ENCODE results near the gene MOB3A. TPM values are rescaled to one million over a fixed set of nuclear protein-coding genes. Genes with fewer than 3 reads are reported as not detected.

Gene MOB3A
- total RNA-seq, 2 experiments from 2014 or later, result 43.7 to 44.1 TPM

- H3K4me1 Mint-ChIP-seq (ENCODE audit: low read depth), result no peaks in the 10 kb centered on the region
- CTCF ChIA-PET, result no interaction called here
- H3K27ac Mint-ChIP-seq, result no peak overlapping the region
- DNase-seq, result no peak
- H3K4me3 Mint-ChIP-seq, result no peak overlapping the region
- intact Hi-C loops (cut with micrococcal nuclease), result no loop called here
- H3K27me3 Mint-ChIP-seq (ENCODE audit: low read depth), result no peaks in the 10 kb centered on the region
- peaks cover 26% of the 10 kb centered on the region for H3K36me3 Mint-ChIP-seq (ENCODE audit: low read depth)
- H3K9me3 Mint-ChIP-seq, result no peaks in the 10 kb centered on the region
Measured at GRCh38 chr19:2111886-2112285, 15.8 kb upstream of the MOB3A start.

DNA sequence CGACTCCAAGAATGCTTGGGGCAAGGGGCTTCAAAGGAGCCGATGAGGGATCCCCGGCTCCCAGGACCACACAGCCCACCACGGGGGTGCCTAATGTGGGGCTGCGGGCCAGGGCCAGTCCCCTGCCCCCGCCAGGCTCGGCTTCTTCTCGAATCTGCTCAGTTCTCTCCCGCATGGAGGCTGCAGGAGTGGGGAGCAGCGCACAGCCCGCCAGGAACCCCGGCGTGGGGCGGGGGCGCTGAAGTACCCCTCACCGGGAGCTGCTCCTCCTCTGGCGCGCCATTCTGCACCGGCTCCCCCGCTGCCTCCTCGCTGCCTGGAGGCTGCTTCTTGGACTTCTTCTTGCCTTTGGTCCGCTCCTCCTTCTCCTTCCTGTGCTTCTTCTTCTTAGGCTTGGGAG, 15.3 kb upstream of the MOB3A start:
- intact Hi-C loops (cut with micrococcal nuclease), result no loop called here

DNA sequence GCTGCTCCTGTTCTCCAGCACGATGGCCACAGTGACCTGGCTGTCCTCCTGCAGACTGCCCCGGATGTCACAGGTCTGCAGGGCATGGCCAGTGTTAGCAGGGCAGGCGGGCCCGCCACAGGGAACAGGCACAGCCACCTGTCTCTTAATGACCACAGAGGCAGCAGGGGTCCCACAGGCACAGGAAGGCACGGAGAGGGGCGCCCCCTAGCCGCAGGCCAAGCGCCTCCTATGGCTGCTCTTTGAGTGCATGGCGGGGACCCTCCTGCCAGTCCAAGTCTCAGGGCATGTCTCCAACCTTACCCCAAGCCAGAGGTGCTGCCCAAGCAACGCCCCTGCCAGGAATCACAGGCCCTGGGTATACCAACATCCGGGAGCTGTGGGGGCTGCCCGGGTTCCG, 14.7 kb upstream of the MOB3A start:
- Mint-ChIP-seq H3K9me3 (peaks cover 3% of the 10 kb centered on the region), H3K36me3 (ENCODE audit: low read depth) (peaks cover 37% of the 10 kb centered on the region), H3K27me3 (ENCODE audit: low read depth) (no peaks in the 10 kb centered on the region), H3K4me1 (ENCODE audit: low read depth) (no peaks in the 10 kb centered on the region), H3K27ac (no peak overlapping the region), H3K4me3 (no peak overlapping the region)
- DNase-seq, result no peak
- intact Hi-C loops (cut with micrococcal nuclease), result no loop called here
- CTCF ChIA-PET, result interaction anchor here (0.7 kb wide), 1 partner anchor 127 kb away, joined by 3 read pairs; no protein-coding TSS in a partner anchor

More for the DNA sequence above, 15.3 kb upstream of the MOB3A start:
- Mint-ChIP-seq H3K27ac (no peak overlapping the region), H3K9me3 (peaks cover 2% of the 10 kb centered on the region), H3K4me1 (ENCODE audit: low read depth) (no peaks in the 10 kb centered on the region), H3K4me3 (no peak overlapping the region), H3K36me3 (ENCODE audit: low read depth) (peaks cover 30% of the 10 kb centered on the region), H3K27me3 (ENCODE audit: low read depth) (no peaks in the 10 kb centered on the region)
- CTCF ChIA-PET, result no interaction called here
- no peak for DNase-seq

GRCh38 chr19:2109046-2109864, 13.1 kb upstream of the MOB3A start:
- H3K27me3 Mint-ChIP-seq (ENCODE audit: low read depth), result no peaks in the 10 kb centered on the region
- H3K4me1 Mint-ChIP-seq (ENCODE audit: low read depth), result no peaks in the 10 kb centered on the region
- peaks cover 7% of the 10 kb centered on the region for H3K9me3 Mint-ChIP-seq
- no peak for DNase-seq
- no peak overlapping the region for H3K27ac Mint-ChIP-seq
- intact Hi-C loops (cut with micrococcal nuclease), result no loop called here
- no peak overlapping the region for H3K4me3 Mint-ChIP-seq
- CTCF ChIA-PET, result interaction anchor here (0.6 kb wide), 1 partner anchor 68 kb away, joined by 4 read pairs; no protein-coding TSS in a partner anchor
- H3K36me3 Mint-ChIP-seq (ENCODE audit: low read depth), result peaks cover 49% of the 10 kb centered on the region

DNA sequence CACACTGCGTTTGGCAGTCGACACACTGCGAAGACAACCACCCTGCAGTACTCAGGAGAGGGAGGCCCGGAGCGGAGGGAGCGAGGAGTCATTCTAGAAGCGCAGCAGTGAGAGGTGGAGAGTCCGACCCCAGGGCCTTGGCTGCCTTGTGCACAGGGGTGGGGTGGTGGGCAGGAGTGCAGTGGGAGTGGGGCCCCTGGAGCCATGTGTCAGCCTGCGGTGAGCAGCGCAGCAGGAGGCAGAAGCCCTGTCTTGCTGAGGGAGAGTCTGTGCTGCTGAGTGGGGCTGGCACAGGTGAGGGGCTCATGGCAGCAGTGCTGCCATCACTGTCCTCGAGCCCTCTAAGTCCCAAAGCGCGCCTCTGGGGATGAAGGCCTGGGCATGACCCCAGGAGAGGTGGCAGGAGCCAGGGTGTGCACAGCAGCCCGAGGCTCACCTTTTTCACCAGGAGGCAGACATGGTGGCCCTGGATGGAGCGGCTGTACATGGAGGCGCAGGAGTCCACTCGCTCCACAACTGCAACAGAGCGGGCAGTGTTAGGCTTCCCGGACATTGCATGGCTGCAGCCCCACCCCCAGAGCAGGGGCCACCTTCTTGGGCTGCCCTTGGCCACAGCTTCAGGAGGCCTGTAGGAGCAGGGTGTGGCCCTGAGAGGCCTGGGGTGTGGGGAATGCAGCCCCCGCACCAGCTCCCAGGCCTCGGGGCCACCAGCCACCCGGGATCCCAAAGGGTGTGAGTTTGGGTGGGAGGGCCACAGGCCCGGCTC, 12.3 kb upstream of the MOB3A start:
- Mint-ChIP-seq H3K36me3 (ENCODE audit: low read depth) (peaks cover 50% of the 10 kb centered on the region), H3K9me3 (peaks cover 7% of the 10 kb centered on the region), H3K27me3 (ENCODE audit: low read depth) (no peaks in the 10 kb centered on the region), H3K4me3 (no peak overlapping the region), H3K4me1 (ENCODE audit: low read depth) (no peaks in the 10 kb centered on the region), H3K27ac (no peak overlapping the region)
- DNase-seq, result no peak
- intact Hi-C loops (cut with micrococcal nuclease), result no loop called here
- CTCF ChIA-PET, result no interaction called here

DNA sequence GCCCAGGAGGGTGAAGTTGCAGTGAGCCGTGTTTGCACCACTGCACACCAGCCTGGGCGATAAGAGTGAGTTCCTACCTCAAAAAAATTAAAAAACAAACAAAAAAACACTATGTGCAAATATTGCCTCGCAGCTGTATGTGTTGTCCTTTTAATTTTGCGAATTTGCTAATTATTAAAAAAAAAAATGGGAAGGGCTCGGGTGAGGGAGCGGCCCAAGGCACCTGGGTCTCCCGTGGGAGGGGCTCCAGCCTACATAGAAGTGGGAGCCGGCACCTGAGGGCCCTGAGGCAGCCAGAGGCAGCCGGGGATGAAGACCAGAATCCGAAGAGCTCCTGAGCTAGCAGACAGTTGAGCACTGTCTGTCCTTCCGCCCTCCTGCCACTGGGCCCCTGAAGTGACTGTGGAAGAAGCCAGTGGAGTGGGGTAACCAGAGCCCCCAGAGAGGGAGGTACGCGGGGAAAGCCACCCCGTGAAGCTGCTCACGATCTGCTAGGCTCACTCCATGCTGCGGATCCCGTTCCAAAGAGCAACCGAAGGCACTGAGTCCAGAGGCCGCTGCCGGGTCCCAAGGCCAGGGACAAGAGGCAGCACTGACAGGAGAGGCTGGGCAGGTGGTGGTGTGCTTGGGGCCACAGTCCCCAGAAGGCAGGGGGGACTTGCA, 7.0 kb upstream of the MOB3A start:
- H3K36me3 Mint-ChIP-seq (ENCODE audit: low read depth), result peaks cover 46% of the 10 kb centered on the region
- no peak overlapping the region for H3K4me3 Mint-ChIP-seq
- H3K27me3 Mint-ChIP-seq (ENCODE audit: low read depth), result no peaks in the 10 kb centered on the region
- CTCF ChIA-PET, result no interaction called here
- H3K4me1 Mint-ChIP-seq (ENCODE audit: low read depth), result no peaks in the 10 kb centered on the region
- no peak for DNase-seq
- H3K27ac Mint-ChIP-seq, result no peak overlapping the region
- H3K9me3 Mint-ChIP-seq, result peaks cover 7% of the 10 kb centered on the region
- intact Hi-C loops (cut with micrococcal nuclease), result no loop called here

GRCh38 chr19:2101417-2102335, 5.5 kb upstream of the MOB3A start:
- Mint-ChIP-seq H3K36me3 (ENCODE audit: low read depth) (peaks cover 34% of the 10 kb centered on the region), H3K4me1 (ENCODE audit: low read depth) (peaks cover 11% of the 10 kb centered on the region), H3K27ac (no peak overlapping the region), H3K9me3 (peaks cover 6% of the 10 kb centered on the region), H3K4me3 (no peak overlapping the region), H3K27me3 (ENCODE audit: low read depth) (no peaks in the 10 kb centered on the region)
- CTCF ChIA-PET, result no interaction called here
- intact Hi-C loops (cut with micrococcal nuclease), result no loop called here
- no peak for DNase-seq

GRCh38 chr19:2100719-2101061, 4.6 kb upstream of the MOB3A start:
- Mint-ChIP-seq H3K36me3 (ENCODE audit: low read depth) (peaks cover 25% of the 10 kb centered on the region), H3K4me3 (no peak overlapping the region)

GRCh38 chr19:2099937-2100718, 4.0 kb upstream of the MOB3A start:
- H3K27me3 Mint-ChIP-seq (ENCODE audit: low read depth), result no peaks in the 10 kb centered on the region
- no peak overlapping the region for H3K4me3 Mint-ChIP-seq
- no peak overlapping the region for H3K27ac Mint-ChIP-seq
- peaks cover 19% of the 10 kb centered on the region for H3K36me3 Mint-ChIP-seq (ENCODE audit: low read depth)
- intact Hi-C loops (cut with micrococcal nuclease), result loop anchor here (5.0 to 10.0 kb wide), 4 partner anchors 203 to 515 kb away; partner anchors contain the start of genes KLF16 and TCF3
- peaks cover 12% of the 10 kb centered on the region for H3K4me1 Mint-ChIP-seq (ENCODE audit: low read depth)
- CTCF ChIA-PET, result no interaction called here
- DNase-seq, result no peak
- peaks cover 2% of the 10 kb centered on the region for H3K9me3 Mint-ChIP-seq

More at GRCh38 chr19:2100719-2101061, 4.6 kb upstream of the MOB3A start:
- intact Hi-C loops (cut with micrococcal nuclease), result no loop called here
- Mint-ChIP-seq H3K4me1 (ENCODE audit: low read depth) (peaks cover 11% of the 10 kb centered on the region), H3K9me3 (peaks cover 4% of the 10 kb centered on the region), H3K27ac (no peak overlapping the region), H3K27me3 (ENCODE audit: low read depth) (no peaks in the 10 kb centered on the region)
- DNase-seq, result no peak
- CTCF ChIA-PET, result no interaction called here

DNA sequence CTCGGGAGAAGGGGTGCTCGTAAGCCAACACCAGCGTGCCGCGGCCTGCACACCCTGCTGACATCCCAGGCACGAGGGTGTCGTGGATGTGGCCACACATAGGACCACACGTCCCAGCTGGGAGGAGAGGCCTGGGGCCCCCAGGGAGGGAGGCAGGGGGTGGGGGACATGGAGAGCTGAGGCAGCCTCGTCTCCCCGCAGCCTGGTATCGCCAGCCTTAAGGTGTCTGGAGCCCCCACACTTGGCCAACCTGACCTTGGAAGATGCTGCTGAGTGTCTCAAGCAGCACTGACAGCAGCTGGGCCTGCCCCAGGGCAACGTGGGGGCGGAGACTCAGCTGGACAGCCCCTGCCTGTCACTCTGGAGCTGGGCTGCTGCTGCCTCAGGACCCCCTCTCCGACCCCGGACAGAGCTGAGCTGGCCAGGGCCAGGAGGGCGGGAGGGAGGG, 3.0 kb upstream of the MOB3A start:
- peaks cover 21% of the 10 kb centered on the region for H3K4me1 Mint-ChIP-seq (ENCODE audit: low read depth)
- no peaks in the 10 kb centered on the region for H3K27me3 Mint-ChIP-seq (ENCODE audit: low read depth)
- CTCF ChIA-PET, result no interaction called here
- H3K36me3 Mint-ChIP-seq (ENCODE audit: low read depth), result peaks cover 14% of the 10 kb centered on the region
- no peak for DNase-seq
- no peaks in the 10 kb centered on the region for H3K9me3 Mint-ChIP-seq
- H3K4me3 Mint-ChIP-seq, result no peak overlapping the region
- H3K27ac Mint-ChIP-seq, result no peak overlapping the region
- intact Hi-C loops (cut with micrococcal nuclease), result loop anchor here (5.0 to 10.0 kb wide), 4 partner anchors 202 to 516 kb away; partner anchors contain the start of genes KLF16 and TCF3

GRCh38 chr19:2097886-2098327, 1.8 kb upstream of the MOB3A start:
- peak overlapping the region; percentile 81 for H3K4me3 Mint-ChIP-seq
- H3K9me3 Mint-ChIP-seq, result no peaks in the 10 kb centered on the region

More at GRCh38 chr19:2097886-2098327, 1.8 kb upstream of the MOB3A start:
- intact Hi-C loops (cut with micrococcal nuclease), result loop anchor here (1.0 to 10.0 kb wide), 5 partner anchors 67 to 517 kb away; partner anchors contain the start of genes KLF16 and TCF3
- DNase-seq, result no peak
- Mint-ChIP-seq H3K27me3 (ENCODE audit: low read depth) (no peaks in the 10 kb centered on the region), H3K36me3 (ENCODE audit: low read depth) (peaks cover 9% of the 10 kb centered on the region), H3K4me1 (ENCODE audit: low read depth) (peaks cover 30% of the 10 kb centered on the region), H3K27ac (no peak overlapping the region)
- CTCF ChIA-PET, result interaction anchor here (1.1 to 1.2 kb wide), 2 partner anchors 168 to 294 kb away, joined by 3 read pairs; no protein-coding TSS in a partner anchor
